ENCODE measurements around the gene TFAP2C. TPM values are rescaled to one million over a fixed set of nuclear protein-coding genes. Genes with fewer than 3 reads are reported as not detected.

TFAP2C gene
- total RNA-seq, 3 donors from 2014 or later, result 0.52 to 12.4 (median 0.75) TPM

- Histone ChIP-seq H3K4me3 (no peak overlapping the region), H3K36me3 (ENCODE audit: low read depth) (no peaks in the 10 kb centered on the region), H3K4me1 (ENCODE audit: low read depth) (peaks cover 30% of the 10 kb centered on the region), H3K9me3 (no peaks in the 10 kb centered on the region)
- DNase-seq (peak in 1 of 3 donors; percentile 27), ATAC-seq (no peak)
- intact Hi-C loops (cut with DNase I, micrococcal nuclease), result no loop called here
- TF ChIP-seq, protein P1, sequence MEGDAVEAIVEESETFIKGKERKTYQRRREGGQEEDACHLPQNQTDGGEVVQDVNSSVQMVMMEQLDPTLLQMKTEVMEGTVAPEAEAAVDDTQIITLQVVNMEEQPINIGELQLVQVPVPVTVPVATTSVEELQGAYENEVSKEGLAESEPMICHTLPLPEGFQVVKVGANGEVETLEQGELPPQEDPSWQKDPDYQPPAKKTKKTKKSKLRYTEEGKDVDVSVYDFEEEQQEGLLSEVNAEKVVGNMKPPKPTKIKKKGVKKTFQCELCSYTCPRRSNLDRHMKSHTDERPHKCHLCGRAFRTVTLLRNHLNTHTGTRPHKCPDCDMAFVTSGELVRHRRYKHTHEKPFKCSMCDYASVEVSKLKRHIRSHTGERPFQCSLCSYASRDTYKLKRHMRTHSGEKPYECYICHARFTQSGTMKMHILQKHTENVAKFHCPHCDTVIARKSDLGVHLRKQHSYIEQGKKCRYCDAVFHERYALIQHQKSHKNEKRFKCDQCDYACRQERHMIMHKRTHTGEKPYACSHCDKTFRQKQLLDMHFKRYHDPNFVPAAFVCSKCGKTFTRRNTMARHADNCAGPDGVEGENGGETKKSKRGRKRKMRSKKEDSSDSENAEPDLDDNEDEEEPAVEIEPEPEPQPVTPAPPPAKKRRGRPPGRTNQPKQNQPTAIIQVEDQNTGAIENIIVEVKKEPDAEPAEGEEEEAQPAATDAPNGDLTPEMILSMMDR (IDR thresholded peaks at IDR 0.05), result no peak
Measured at GRCh38 chr20:56631318-56631989, 2.3 kb downstream of the TFAP2C start.

DNA sequence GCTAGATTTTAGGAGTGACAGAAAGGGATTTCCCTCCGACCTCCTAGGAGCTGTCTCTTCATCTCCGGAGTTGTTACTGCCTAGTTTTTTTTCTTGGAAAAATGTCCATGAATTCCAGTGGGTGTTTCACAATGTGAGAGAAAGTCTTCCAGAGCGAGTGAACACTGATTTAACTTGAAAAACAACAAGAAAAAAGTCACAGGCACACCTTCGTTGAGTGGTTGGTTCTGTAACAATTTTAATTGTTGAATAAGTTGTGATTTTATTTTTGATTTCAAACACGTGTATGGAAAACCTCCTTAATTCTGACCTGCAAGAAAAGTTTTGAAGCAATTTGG, 2.9 kb downstream of the TFAP2C start:
- intact Hi-C loops (cut with DNase I, micrococcal nuclease), result no loop called here
- H3K4me3 ChIP-seq, result no peak overlapping the region

GRCh38 chr20:56634307-56634706, 5.2 kb downstream of the TFAP2C start:
- no peak for DNase-seq
- no peak for ATAC-seq
- intact Hi-C loops (cut with DNase I, micrococcal nuclease), result no loop called here
- no peak overlapping the region for H3K4me3 ChIP-seq
- no peaks in the 10 kb centered on the region for H3K9me3 ChIP-seq
- H3K4me1 ChIP-seq (ENCODE audit: low read depth), result peaks cover 14% of the 10 kb centered on the region
- H3K36me3 ChIP-seq (ENCODE audit: low read depth), result no peaks in the 10 kb centered on the region
- TF ChIP-seq, protein P1 (IDR thresholded peaks at IDR 0.05), result no peak

More for the DNA sequence above, 2.9 kb downstream of the TFAP2C start:
- ATAC-seq, result no peak
- Histone ChIP-seq H3K4me1 (ENCODE audit: low read depth) (peaks cover 30% of the 10 kb centered on the region), H3K36me3 (ENCODE audit: low read depth) (no peaks in the 10 kb centered on the region), H3K9me3 (no peaks in the 10 kb centered on the region)
- TF ChIP-seq, protein P1 (IDR thresholded peaks at IDR 0.05), result no peak
- no peak for DNase-seq

- ATAC-seq (no peak), DNase-seq (no peak)
- Histone ChIP-seq H3K4me1 (ENCODE audit: low read depth) (peaks cover 9% of the 10 kb centered on the region), H3K9me3 (no peaks in the 10 kb centered on the region), H3K4me3 (no peak overlapping the region), H3K36me3 (ENCODE audit: low read depth) (no peaks in the 10 kb centered on the region)
- TF ChIP-seq, protein P1 (IDR thresholded peaks at IDR 0.05), result no peak
- intact Hi-C loops (cut with DNase I, micrococcal nuclease), result no loop called here
Measured at GRCh38 chr20:56634735-56635385, 5.8 kb downstream of the TFAP2C start.

GRCh38 chr20:56636716-56637115, 7.6 kb downstream of the TFAP2C start:
- no peaks in the 10 kb centered on the region for H3K36me3 ChIP-seq (ENCODE audit: low read depth)
- no peaks in the 10 kb centered on the region for H3K4me1 ChIP-seq (ENCODE audit: low read depth)
- ATAC-seq, result no peak
- TF ChIP-seq, protein P1 (IDR thresholded peaks at IDR 0.05), result no peak
- no peak for DNase-seq
- H3K9me3 ChIP-seq, result no peaks in the 10 kb centered on the region
- intact Hi-C loops (cut with DNase I, micrococcal nuclease), result no loop called here
- H3K4me3 ChIP-seq, result no peak overlapping the region

All from mucosa of descending colon (tissue), 3 donors.